Right lobe of liver (tissue), 4 donors: ENCODE results near the gene SYVN1.

Source experiments
- POLR2A ChIP-seq: fragments of 450-650 bp; IDR thresholded peaks from one replicate; pipeline ENCODE4 v1.6.1; 2017; ENCODE audit warnings: antibody characterized with exemption, mild to moderate bottlenecking
- TF ChIP-seq, protein P1 (sequence below), 4 donors: fragments of 200-600 bp in 3 of 4; fragments of 450-650 bp in 1 of 4; IDR thresholded peaks; one replicate each; pipeline versions ENCODE4 v1.5.1 to v1.8.0; 2016 to 2022; ENCODE audit warnings: antibody characterized with exemption in 4 of 4, mild to moderate bottlenecking in 2 of 4
- donor health status: DM: no; HTN: no; CAD: no.
- donor health status: DM: no; HTN: no; CAD: no.
- donor health status: DM: no; HTN: yes; CAD: no.

DNA sequence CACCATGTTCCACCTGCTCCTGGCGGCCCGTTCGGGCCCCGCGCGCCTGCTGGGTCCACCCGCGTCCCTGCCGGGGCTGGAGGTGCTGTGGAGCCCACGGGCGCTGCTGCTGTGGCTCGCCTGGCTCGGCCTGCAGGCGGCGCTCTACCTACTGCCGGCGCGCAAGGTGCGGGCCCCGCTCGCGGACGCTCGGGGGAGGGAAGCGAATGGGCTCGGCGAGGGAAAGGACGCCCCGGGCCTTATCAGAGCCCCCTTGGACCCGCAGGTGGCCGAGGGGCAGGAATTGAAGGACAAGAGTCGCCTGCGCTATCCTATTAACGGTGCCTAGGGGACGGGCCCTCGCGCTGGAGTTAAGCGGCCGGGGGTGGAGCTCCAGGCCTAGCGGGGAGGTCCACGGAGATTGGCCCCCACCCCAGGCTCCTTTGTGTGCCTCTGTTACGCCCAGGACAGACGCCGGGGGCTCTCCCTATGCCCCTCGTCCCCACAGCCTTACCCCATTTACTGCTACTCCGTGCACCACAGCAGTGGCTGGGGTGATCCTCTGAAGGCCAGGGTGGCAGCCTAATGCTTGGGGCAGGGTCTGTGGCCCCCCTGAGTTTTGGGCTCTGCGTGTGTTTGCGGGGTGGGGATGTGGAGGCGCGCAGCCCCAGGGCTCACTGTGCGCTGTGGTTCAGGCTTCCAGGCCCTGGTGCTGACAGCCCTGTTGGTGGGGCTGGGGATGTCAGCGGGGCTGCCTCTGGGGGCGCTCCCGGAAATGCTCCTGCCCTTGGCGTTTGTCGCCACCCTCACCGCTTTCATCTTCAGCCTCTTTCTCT, 21.6 kb downstream of the SYVN1 start:
- TF ChIP-seq, protein P1, sequence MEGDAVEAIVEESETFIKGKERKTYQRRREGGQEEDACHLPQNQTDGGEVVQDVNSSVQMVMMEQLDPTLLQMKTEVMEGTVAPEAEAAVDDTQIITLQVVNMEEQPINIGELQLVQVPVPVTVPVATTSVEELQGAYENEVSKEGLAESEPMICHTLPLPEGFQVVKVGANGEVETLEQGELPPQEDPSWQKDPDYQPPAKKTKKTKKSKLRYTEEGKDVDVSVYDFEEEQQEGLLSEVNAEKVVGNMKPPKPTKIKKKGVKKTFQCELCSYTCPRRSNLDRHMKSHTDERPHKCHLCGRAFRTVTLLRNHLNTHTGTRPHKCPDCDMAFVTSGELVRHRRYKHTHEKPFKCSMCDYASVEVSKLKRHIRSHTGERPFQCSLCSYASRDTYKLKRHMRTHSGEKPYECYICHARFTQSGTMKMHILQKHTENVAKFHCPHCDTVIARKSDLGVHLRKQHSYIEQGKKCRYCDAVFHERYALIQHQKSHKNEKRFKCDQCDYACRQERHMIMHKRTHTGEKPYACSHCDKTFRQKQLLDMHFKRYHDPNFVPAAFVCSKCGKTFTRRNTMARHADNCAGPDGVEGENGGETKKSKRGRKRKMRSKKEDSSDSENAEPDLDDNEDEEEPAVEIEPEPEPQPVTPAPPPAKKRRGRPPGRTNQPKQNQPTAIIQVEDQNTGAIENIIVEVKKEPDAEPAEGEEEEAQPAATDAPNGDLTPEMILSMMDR (IDR thresholded peaks at IDR 0.05), result peak; percentile 85 to 97 (median 91)
- TF ChIP-seq POLR2A, result peak; percentile 15
